ENCODE data around the gene KIF15. TPM values are rescaled to one million over a fixed set of nuclear protein-coding genes. Genes with fewer than 3 reads are reported as not detected.

KIF15 gene
- total and polyA plus RNA-seq, 4 donors = 0.64 to 4.0 (median 0.92) TPM

DNA sequence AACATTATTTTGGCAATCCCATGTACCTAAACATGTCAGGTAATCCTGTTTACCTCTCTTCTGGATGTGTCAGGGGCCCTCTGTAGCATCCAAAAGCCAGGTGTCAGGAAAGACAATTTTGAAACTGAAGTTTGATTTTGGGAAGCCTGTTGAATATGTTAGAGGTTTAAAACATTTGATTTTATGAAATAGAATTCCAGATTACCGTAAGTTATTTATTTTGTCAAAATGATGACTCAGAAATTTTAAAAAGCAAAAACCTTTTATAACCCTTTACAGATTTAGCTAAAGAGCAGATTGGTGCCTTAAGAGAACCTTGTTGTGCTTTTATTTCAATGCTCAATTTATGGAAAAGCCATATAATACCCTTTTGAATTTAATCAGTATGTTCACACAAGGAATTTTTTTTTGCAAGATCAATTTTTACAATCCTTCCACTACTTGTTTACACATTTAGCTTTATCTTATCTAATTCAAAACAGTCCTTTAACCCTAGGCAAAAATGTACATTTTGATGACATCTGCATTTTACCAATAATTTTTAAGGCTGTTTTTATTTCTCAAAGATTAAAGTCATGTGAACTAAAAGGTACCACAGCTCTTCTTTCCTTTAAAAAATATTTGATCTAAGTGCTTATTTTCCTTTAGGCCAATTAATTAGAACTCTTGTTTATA, 10.0 kb downstream of the KIF15 start:
- no peaks in the 10 kb centered on the region for H3K4me1 ChIP-seq (ENCODE audit: control insufficient read depth in 5 of 5, insufficient read depth in 5 of 5, low read length in 5 of 5)
- DNase-seq = no peak
- WGBS, 2 donors = 96% methylated on average over 1 of the region's 1 CpG

DNA sequence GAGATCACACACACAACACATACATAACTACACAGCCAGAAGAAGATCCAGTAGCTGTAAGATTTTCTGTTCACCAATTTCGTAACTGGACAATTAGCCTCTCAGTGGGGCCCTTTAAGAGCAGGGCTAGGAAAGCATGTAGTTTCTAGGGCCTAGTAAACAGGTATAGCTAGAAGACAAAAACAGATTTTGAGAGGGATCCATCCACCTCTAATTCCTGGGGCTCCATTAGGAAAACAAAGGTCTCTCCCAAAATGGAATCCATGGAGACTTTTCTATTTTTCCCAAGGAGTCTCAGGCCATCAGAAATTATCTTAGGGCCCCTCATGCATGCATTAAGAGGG, 10.5 kb downstream of the KIF15 start:
- DNase-seq (no peak), ATAC-seq (ENCODE audit: insufficient read depth, low FRiP score) (no peak)
- no peak overlapping the region for H3K27ac ChIP-seq (ENCODE audit: low read depth in 1 of 2, low read length in 1 of 2)
- H3K27me3 ChIP-seq (ENCODE audit: control insufficient read depth in 3 of 3, insufficient read depth in 3 of 3, low read length in 2 of 3) = no peaks in the 10 kb centered on the region
- no peak overlapping the region for H3K9ac ChIP-seq (ENCODE audit: insufficient read depth in 1 of 2, low read length in 2 of 2)
- H3K36me3 ChIP-seq (ENCODE audit: control insufficient read depth in 4 of 4, insufficient read depth in 4 of 4, low read length in 4 of 4) = peaks cover 0 to 18% (median 2%) of the 10 kb centered on the region in 4 donors
- H3K4me3 ChIP-seq = no peak overlapping the region
- H3K4me1 ChIP-seq (ENCODE audit: control insufficient read depth in 5 of 5, insufficient read depth in 5 of 5, low read length in 5 of 5) = no peaks in the 10 kb centered on the region
- H3K9me3 ChIP-seq (ENCODE audit: control insufficient read depth in 4 of 4, insufficient read depth in 3 of 4, low read length in 3 of 4) = peaks cover 0 to 32% (median 6%) of the 10 kb centered on the region in 4 donors
- TF ChIP-seq, protein P1, sequence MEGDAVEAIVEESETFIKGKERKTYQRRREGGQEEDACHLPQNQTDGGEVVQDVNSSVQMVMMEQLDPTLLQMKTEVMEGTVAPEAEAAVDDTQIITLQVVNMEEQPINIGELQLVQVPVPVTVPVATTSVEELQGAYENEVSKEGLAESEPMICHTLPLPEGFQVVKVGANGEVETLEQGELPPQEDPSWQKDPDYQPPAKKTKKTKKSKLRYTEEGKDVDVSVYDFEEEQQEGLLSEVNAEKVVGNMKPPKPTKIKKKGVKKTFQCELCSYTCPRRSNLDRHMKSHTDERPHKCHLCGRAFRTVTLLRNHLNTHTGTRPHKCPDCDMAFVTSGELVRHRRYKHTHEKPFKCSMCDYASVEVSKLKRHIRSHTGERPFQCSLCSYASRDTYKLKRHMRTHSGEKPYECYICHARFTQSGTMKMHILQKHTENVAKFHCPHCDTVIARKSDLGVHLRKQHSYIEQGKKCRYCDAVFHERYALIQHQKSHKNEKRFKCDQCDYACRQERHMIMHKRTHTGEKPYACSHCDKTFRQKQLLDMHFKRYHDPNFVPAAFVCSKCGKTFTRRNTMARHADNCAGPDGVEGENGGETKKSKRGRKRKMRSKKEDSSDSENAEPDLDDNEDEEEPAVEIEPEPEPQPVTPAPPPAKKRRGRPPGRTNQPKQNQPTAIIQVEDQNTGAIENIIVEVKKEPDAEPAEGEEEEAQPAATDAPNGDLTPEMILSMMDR (IDR thresholded peaks at IDR 0.05; ENCODE audit: control extremely low read depth, extremely low read depth) = no peak
- WGBS, 2 donors = 97 to 98% methylated on average over 1 of the region's 1 CpG

More for the DNA sequence above, 10.0 kb downstream of the KIF15 start:
- TF ChIP-seq, protein P1 (IDR thresholded peaks at IDR 0.05; ENCODE audit: control extremely low read depth, extremely low read depth) = no peak
- no peaks in the 10 kb centered on the region for H3K27me3 ChIP-seq (ENCODE audit: control insufficient read depth in 3 of 3, insufficient read depth in 3 of 3, low read length in 2 of 3)
- no peak overlapping the region for H3K9ac ChIP-seq (ENCODE audit: insufficient read depth in 1 of 2, low read length in 2 of 2)
- H3K4me3 ChIP-seq = no peak overlapping the region
- H3K36me3 ChIP-seq (ENCODE audit: control insufficient read depth in 4 of 4, insufficient read depth in 4 of 4, low read length in 4 of 4) = peaks cover 0 to 20% (median 2%) of the 10 kb centered on the region in 4 donors
- H3K27ac ChIP-seq (ENCODE audit: low read depth in 1 of 2, low read length in 1 of 2) = no peak overlapping the region
- ATAC-seq (ENCODE audit: insufficient read depth, low FRiP score) = no peak
- peaks cover 0 to 32% (median 6%) of the 10 kb centered on the region in 4 donors for H3K9me3 ChIP-seq (ENCODE audit: control insufficient read depth in 4 of 4, insufficient read depth in 3 of 4, low read length in 3 of 4)

DNA sequence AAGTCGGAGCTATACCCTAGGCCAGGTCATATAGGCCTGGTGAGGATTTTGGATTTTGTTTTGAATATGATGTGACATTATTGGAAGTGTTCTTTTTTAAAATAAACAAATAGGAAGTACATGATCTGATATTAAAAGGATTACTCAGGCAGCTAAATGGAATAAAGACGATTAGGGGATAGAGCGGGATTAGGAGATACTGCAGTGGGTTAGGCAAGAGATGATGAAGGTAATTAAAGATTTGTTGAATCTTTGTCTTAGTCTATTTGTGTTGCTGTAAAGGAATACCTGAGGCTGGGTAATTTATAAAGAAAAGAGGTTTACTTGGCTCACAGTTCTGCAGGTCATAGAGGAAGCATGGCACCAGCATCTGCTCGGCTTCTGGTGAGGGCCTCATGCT, 21.3 kb downstream of the KIF15 start:
- no peak overlapping the region for H3K4me3 ChIP-seq
- WGBS, 2 donors = 97% methylated on average over 4 of the region's 4 CpGs

More for the DNA sequence above, 21.3 kb downstream of the KIF15 start:
- H3K4me1 ChIP-seq (ENCODE audit: control insufficient read depth in 5 of 5, insufficient read depth in 5 of 5, low read length in 5 of 5) = no peaks in the 10 kb centered on the region
- TF ChIP-seq, protein P1 (IDR thresholded peaks at IDR 0.05; ENCODE audit: control extremely low read depth, extremely low read depth) = no peak
- no peak overlapping the region for H3K27ac ChIP-seq (ENCODE audit: low read depth in 1 of 2, low read length in 1 of 2)
- no peaks in the 10 kb centered on the region for H3K9me3 ChIP-seq (ENCODE audit: control insufficient read depth in 4 of 4, insufficient read depth in 3 of 4, low read length in 3 of 4)
- ATAC-seq (ENCODE audit: insufficient read depth, low FRiP score) (no peak), DNase-seq (no peak)
- H3K9ac ChIP-seq (ENCODE audit: insufficient read depth in 1 of 2, low read length in 2 of 2) = no peak overlapping the region
- no peaks in the 10 kb centered on the region for H3K27me3 ChIP-seq (ENCODE audit: control insufficient read depth in 3 of 3, insufficient read depth in 3 of 3, low read length in 2 of 3)
- peaks cover 0 to 20% (median 4%) of the 10 kb centered on the region in 4 donors for H3K36me3 ChIP-seq (ENCODE audit: control insufficient read depth in 4 of 4, insufficient read depth in 4 of 4, low read length in 4 of 4)

Measured in lung (tissue), 12 donors.